OCI-LY7 (cell line): ENCODE results near the gene BORCS6. TPM values are rescaled to one million over a fixed set of nuclear protein-coding genes. Genes with fewer than 3 reads are reported as not detected.
A peak's percentile ranks its signal among the peaks of the same experiment; 100 is the strongest.

Source experiments
- BruUV-seq: library from RNA; stranded (reverse); fragments of 400-500 nt; replicated peaks from 2 replicates; lab custom pipeline; 2021; lab: Mats Ljungman, UMichigan
- CTCF ChIA-PET: fragments of 300-600 bp; sonication (Branson Sonifier 250); formaldehyde crosslinking; loops from one replicate; lab custom pipeline; 2022; ENCODE audit warnings: antibody characterized with exemption; ENCODE audit not compliant: unreplicated experiment; lab: Charles Lee
- POLR2A ChIA-PET: fragments of 300-600 bp; sonication (Branson Sonifier 250); formaldehyde crosslinking; loops from one replicate; lab custom pipeline; 2022; ENCODE audit warnings: antibody characterized with exemption; lab: Charles Lee
- DNase-seq: peaks from one replicate; pipeline ENCODE4 v3.0.0-alpha.2; 2015; ENCODE audit warnings: low spot score
- H2AFZ ChIP-seq: fragments of 200-600 bp; sonication (generic), shearing (Covaris generic); 2 replicates; pipeline ENCODE4 v1.6.1; 2014; ENCODE audit warnings: mild to moderate bottlenecking, antibody characterized with exemption, low read length, moderate library complexity
- H3K27ac ChIP-seq: fragments of 200-600 bp; sonication (generic); 2 replicates; pipeline ENCODE4 v1.5.1; 2014; ENCODE audit warnings: mixed run types, low read depth, mild to moderate bottlenecking, moderate library complexity, low read length, inconsistent platforms; ENCODE audit not compliant: poor library complexity, severe bottlenecking
- H3K36me3 ChIP-seq: fragments of 200-600 bp; sonication (generic); 2 replicates; pipeline ENCODE4 v1.6.1; 2014; ENCODE audit warnings: mild to moderate bottlenecking, antibody characterized with exemption, low read length, moderate library complexity, mixed read lengths; ENCODE audit not compliant: insufficient read depth
- H3K4me1 ChIP-seq: fragments of 200-600 bp; sonication (generic); 2 replicates; pipeline ENCODE4 v1.5.1; 2014; ENCODE audit warnings: mild to moderate bottlenecking, low read length; ENCODE audit not compliant: insufficient read depth, poor library complexity, severe bottlenecking
- H3K4me2 ChIP-seq: fragments of 200-600 bp; sonication (generic); 2 replicates; pipeline ENCODE4 v1.6.1; 2014; ENCODE audit warnings: mild to moderate bottlenecking, low read length
- H3K4me3 ChIP-seq: fragments of 200-600 bp; sonication (generic); 2 replicates; pipeline ENCODE4 v1.5.1; 2014; ENCODE audit warnings: mild to moderate bottlenecking, low read depth, low read length; ENCODE audit not compliant: poor library complexity, severe bottlenecking
- H3K79me2 ChIP-seq: fragments of 200-600 bp; sonication (generic); 2 replicates; pipeline ENCODE4 v1.6.1; 2016; ENCODE audit warnings: low read depth, mild to moderate bottlenecking, low read length, moderate library complexity, mixed read lengths; ENCODE audit not compliant: insufficient read depth
- H3K9me2 ChIP-seq: fragments of 200-600 bp; sonication (generic); 2 replicates; pipeline ENCODE4 v1.6.1; 2016; ENCODE audit warnings: mild to moderate bottlenecking, low read length, mixed read lengths; ENCODE audit not compliant: insufficient read depth
- H3K9me3 ChIP-seq: fragments of 200-600 bp; sonication (generic); 2 replicates; pipeline ENCODE4 v1.6.1; 2014; ENCODE audit warnings: mild to moderate bottlenecking, mixed run types, low read length, mixed read lengths
- H4K20me1 ChIP-seq: fragments of 200-600 bp; sonication (generic); 2 replicates; pipeline ENCODE4 v1.6.1; 2014; ENCODE audit warnings: mild to moderate bottlenecking, antibody characterized with exemption, low read length, moderate library complexity, mixed read lengths; ENCODE audit not compliant: insufficient read depth
- CTCF ChIP-seq: fragments of 200-600 bp; sonication (generic); conservative IDR thresholded peaks from 2 replicates; pipeline ENCODE4 v1.5.1; 2014; ENCODE audit warnings: mild to moderate bottlenecking, antibody characterized with exemption, low read length, moderate library complexity, mixed read lengths
- EZH2phosphoT487 ChIP-seq: fragments of 200-600 bp; sonication (generic); IDR thresholded peaks from 2 replicates; pipeline ENCODE4 v1.6.1; 2018; ENCODE audit warnings: low read depth, borderline replicate concordance, mild to moderate bottlenecking, mixed run types, antibody characterized with exemption, low read length, moderate library complexity, mixed read lengths
- intact Hi-C: fragments of 100-400 bp; cut with micrococcal nuclease; formaldehyde crosslinking; loops from one replicate; pipeline ENCODE4 v1.10.0; 2022; ENCODE audit not compliant: unreplicated experiment
- total RNA-seq, 2 experiments: library from RNA; depleted of rRNA in 1 of 2; stranded (reverse); fragments of >200 nt in 1 of 2; shearing (Covaris generic) in 1 of 2; gene quantifications; 2 replicates each; pipeline ENCODE4 v1.2.3, GENCODE V29; 2014 to 2022

Gene BORCS6
- total RNA-seq, 2 experiments from 2014 or later: 12.7 to 13.9 TPM

DNA sequence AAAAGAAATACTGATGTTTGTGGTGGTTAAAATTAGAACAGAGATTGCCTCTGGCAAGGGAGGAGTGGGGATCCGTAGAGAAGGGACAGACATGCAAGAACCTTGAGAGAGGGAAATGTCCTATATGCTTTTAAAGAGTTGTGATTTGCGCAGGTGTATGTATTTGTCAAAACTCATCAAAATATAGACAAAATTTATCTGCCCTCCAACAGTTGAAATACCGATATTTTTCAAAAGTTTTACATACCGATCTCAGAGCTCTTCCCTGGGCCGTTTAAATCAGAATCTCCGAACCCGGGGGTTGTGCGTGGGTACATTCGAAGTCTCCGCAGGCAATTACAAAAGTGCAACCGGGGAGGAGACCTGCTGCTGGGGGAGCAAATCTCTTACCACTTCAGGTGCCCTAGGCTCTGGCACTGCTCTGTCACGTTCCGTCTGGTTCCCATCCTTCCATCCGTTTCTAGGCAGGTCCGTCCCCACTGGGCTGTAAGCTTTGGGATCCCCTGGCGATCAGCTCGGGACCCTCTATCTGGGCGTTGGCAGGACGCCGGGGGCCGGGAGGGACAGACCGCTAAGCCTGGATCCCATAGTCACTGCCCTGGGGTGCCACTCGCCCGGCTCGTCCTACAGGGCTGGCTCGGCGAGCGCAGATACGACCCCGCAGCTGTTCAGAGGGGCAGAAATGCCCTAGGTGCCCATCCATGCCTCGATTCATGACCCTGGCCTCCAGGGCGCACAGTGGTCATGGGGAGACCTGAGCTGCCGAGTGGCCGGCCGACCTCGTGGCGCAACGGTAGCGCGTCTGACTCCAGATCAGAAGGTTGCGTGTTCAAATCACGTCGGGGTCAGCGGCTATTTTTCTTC lies 4.2 kb downstream of the BORCS6 start:
- no peaks in the 10 kb centered on the region for H3K9me3 ChIP-seq
- BruUV-seq: no TSS peak
- H3K4me2 ChIP-seq: peak overlapping the region; percentile 91
- peak overlapping the region; percentile 83 for H3K4me3 ChIP-seq
- H3K9me2 ChIP-seq: no peaks in the 10 kb centered on the region
- TF ChIP-seq EZH2phosphoT487 (no peak), CTCF (no peak)
- peak overlapping the region; percentile 75; the same call in 1 of the 2 replicates for H2AFZ ChIP-seq
- H3K27ac ChIP-seq: peak overlapping the region; percentile 92
- H3K36me3 ChIP-seq: no peaks in the 10 kb centered on the region
- H3K4me1 ChIP-seq: peaks cover 20% of the 10 kb centered on the region
- peak; percentile 80 for DNase-seq
- peaks cover 11% of the 10 kb centered on the region; the same call in 1 of the 2 replicates for H3K79me2 ChIP-seq
- intact Hi-C loops: loop anchor here (1.0 kb wide), 1 partner anchor 114 kb away; no protein-coding TSS in a partner anchor
- POLR2A ChIA-PET: interaction anchor here (0.6 to 1.4 kb wide), 3 partner anchors 12 to 29 kb away, joined by 4 to 6 read pairs (median 4); no protein-coding TSS in a partner anchor
- CTCF ChIA-PET: interaction anchor here (0.6 kb wide), 1 partner anchor 24 kb away, joined by 3 read pairs; the partner anchor contains the start of gene AURKB
- H4K20me1 ChIP-seq: peaks cover 6% of the 10 kb centered on the region; the same call in 1 of the 2 replicates

GRCh38 chr17:8176998-8177731 lies 12.8 kb downstream of the BORCS6 start:
- H3K36me3 ChIP-seq: no peaks in the 10 kb centered on the region
- TF ChIP-seq EZH2phosphoT487 (no peak), CTCF (no peak)
- intact Hi-C loops: no loop called here
- ChIA-PET CTCF (no interaction called here), POLR2A (interaction anchor here (0.5 to 1.1 kb wide), 3 partner anchors 21 to 87 kb away, joined by 3 to 4 read pairs (median 3); no protein-coding TSS in a partner anchor)
- no peaks in the 10 kb centered on the region for H3K9me2 ChIP-seq
- H3K9me3 ChIP-seq: no peaks in the 10 kb centered on the region
- H3K27ac ChIP-seq: peak overlapping the region; percentile 91
- peaks cover 36% of the 10 kb centered on the region for H3K4me1 ChIP-seq
- H3K4me3 ChIP-seq: peak overlapping the region; percentile 81
- BruUV-seq: no TSS peak
- peak overlapping the region; percentile 99 for H3K4me2 ChIP-seq
- H4K20me1 ChIP-seq: no peaks in the 10 kb centered on the region
- DNase-seq: no peak
- peak overlapping the region; percentile 91 for H2AFZ ChIP-seq
- H3K79me2 ChIP-seq: peaks cover 5% of the 10 kb centered on the region; the same call in 1 of the 2 replicates
